Measurements from ENCODE around the gene RAD51B. TPM values are rescaled to one million over a fixed set of nuclear protein-coding genes. Genes with fewer than 3 reads are reported as not detected.

Gene RAD51B
- total RNA-seq, 2 donors from 2014 or later: 9.3 to 12.1 TPM

DNA sequence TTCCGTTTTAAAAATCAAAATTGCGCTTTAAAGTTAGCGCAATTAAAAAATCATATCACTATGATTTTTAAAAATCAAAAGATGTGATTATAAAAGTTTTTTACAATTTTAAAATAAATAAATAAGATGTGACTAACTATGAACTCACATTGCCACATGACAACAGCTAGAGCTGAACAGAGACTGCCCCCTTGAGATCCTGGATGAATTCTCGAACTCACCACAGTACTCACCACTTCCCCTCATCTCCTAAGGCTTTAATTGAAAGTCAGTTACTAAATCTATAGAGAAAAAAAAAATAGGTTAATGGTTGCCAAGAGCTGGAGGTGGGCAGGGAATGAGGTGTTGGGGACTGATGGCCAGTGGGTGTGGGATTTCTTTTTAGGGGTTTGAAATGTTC lies 589.1 kb downstream of the RAD51B start:
- ATAC-seq (ENCODE audit: insufficient number of reproducible peaks, low FRiP score, low read depth): no peak
- Histone ChIP-seq H3K27ac (no peak overlapping the region), H3K9me3 (no peaks in the 10 kb centered on the region), H3K4me3 (no peak overlapping the region), H3K4me1 (ENCODE audit: control insufficient read depth in 1 of 2, low read depth in 2 of 2) (peaks cover 2 to 10% of the 10 kb centered on the region in 2 donors), H3K36me3 (no peaks in the 10 kb centered on the region), H3K27me3 (replicated peaks; ENCODE audit: insufficient read depth) (no peaks in the 10 kb centered on the region)
- DNase-seq (ENCODE audit: low spot score): no peak
- TF ChIP-seq, protein P1, sequence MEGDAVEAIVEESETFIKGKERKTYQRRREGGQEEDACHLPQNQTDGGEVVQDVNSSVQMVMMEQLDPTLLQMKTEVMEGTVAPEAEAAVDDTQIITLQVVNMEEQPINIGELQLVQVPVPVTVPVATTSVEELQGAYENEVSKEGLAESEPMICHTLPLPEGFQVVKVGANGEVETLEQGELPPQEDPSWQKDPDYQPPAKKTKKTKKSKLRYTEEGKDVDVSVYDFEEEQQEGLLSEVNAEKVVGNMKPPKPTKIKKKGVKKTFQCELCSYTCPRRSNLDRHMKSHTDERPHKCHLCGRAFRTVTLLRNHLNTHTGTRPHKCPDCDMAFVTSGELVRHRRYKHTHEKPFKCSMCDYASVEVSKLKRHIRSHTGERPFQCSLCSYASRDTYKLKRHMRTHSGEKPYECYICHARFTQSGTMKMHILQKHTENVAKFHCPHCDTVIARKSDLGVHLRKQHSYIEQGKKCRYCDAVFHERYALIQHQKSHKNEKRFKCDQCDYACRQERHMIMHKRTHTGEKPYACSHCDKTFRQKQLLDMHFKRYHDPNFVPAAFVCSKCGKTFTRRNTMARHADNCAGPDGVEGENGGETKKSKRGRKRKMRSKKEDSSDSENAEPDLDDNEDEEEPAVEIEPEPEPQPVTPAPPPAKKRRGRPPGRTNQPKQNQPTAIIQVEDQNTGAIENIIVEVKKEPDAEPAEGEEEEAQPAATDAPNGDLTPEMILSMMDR (IDR thresholded peaks at IDR 0.05): no peak

- ATAC-seq (ENCODE audit: insufficient number of reproducible peaks, low FRiP score, low read depth) (no peak), DNase-seq (ENCODE audit: low spot score) (no peak)
- H3K4me3 ChIP-seq: no peak overlapping the region
- H3K4me1 ChIP-seq (ENCODE audit: control insufficient read depth in 1 of 2, low read depth in 2 of 2): peaks cover 0 to 2% of the 10 kb centered on the region in 2 donors
- H3K27ac ChIP-seq: no peak overlapping the region
- no peaks in the 10 kb centered on the region for H3K36me3 ChIP-seq
- H3K27me3 ChIP-seq (replicated peaks; ENCODE audit: insufficient read depth): no peaks in the 10 kb centered on the region
- no peaks in the 10 kb centered on the region for H3K9me3 ChIP-seq
- TF ChIP-seq, protein P1 (IDR thresholded peaks at IDR 0.05): no peak
These were observed 589.8 kb downstream of the RAD51B start for GRCh38 chr14:68409387-68409786.

DNA sequence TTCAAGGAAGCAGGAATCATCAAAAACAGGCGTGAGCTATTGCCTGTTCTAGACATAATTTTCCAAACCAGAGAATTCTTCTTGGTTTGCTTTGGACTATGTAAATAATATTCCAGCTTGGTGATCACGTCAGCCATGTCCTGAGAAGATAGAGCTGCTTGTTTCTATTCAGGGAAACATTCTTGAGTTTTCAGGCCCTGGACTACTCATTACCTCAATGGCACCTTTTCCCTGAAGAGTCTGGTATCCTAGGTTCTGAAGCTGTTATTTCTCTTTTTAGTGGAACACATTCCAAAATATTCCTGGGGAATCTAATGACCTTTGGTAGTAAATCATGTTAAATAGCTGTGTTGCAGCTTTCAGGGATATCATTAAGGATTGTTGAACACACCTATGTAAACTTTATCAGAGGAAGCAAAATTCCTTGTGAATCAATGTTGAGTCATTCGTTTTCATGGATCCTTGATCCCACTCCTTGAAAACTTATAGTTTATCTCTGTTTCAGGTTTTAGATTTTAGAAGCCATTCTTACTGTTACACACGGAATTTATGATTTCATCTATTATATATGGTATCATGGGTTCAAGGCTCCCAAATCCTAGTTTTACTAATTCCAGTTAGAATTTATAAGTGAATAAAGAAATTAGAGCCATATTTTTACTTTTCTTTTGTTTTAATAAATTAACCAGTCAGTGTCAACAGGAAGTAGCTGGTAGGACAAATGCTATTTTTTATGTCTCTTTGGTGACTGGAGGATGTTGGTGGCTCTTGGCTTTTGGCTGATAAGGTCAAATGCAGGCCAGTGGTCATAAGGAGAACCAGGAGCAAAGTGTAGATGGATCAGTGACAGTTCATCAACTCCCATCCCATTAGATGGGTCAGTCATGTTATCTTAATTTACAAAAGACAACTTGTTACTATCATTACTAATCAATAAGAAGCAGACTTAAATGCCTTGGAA lies 593.2 kb downstream of the RAD51B start:
- Histone ChIP-seq H3K4me1 (ENCODE audit: control insufficient read depth in 1 of 2, low read depth in 2 of 2) (no peaks in the 10 kb centered on the region), H3K27me3 (replicated peaks; ENCODE audit: insufficient read depth) (no peaks in the 10 kb centered on the region), H3K9me3 (no peaks in the 10 kb centered on the region), H3K27ac (no peak overlapping the region), H3K4me3 (no peak overlapping the region), H3K36me3 (no peaks in the 10 kb centered on the region)
- no peak for ATAC-seq (ENCODE audit: insufficient number of reproducible peaks, low FRiP score, low read depth)
- TF ChIP-seq, protein P1 (IDR thresholded peaks at IDR 0.05): no peak
- no peak for DNase-seq (ENCODE audit: low spot score)

GRCh38 chr14:68413509-68413908 lies 593.9 kb downstream of the RAD51B start:
- Histone ChIP-seq H3K4me3 (no peak overlapping the region), H3K4me1 (ENCODE audit: control insufficient read depth in 1 of 2, low read depth in 2 of 2) (no peaks in the 10 kb centered on the region), H3K36me3 (no peaks in the 10 kb centered on the region), H3K9me3 (no peaks in the 10 kb centered on the region), H3K27ac (no peak overlapping the region), H3K27me3 (replicated peaks; ENCODE audit: insufficient read depth) (no peaks in the 10 kb centered on the region)
- DNase-seq (ENCODE audit: low spot score) (no peak), ATAC-seq (ENCODE audit: insufficient number of reproducible peaks, low FRiP score, low read depth) (no peak)
- TF ChIP-seq, protein P1 (IDR thresholded peaks at IDR 0.05): no peak

- no peaks in the 10 kb centered on the region for H3K27me3 ChIP-seq (replicated peaks; ENCODE audit: insufficient read depth)
- no peaks in the 10 kb centered on the region for H3K36me3 ChIP-seq
- H3K4me3 ChIP-seq: no peak overlapping the region
- no peaks in the 10 kb centered on the region for H3K9me3 ChIP-seq
- no peak overlapping the region for H3K27ac ChIP-seq
- no peaks in the 10 kb centered on the region for H3K4me1 ChIP-seq (ENCODE audit: control insufficient read depth in 1 of 2, low read depth in 2 of 2)
- ATAC-seq (ENCODE audit: insufficient number of reproducible peaks, low FRiP score, low read depth): no peak
- DNase-seq (ENCODE audit: low spot score): no peak
- TF ChIP-seq, protein P1 (IDR thresholded peaks at IDR 0.05): no peak
These were observed 594.5 kb downstream of the RAD51B start for GRCh38 chr14:68414121-68414520.

Measured in thoracic aorta (tissue), 2 donors.